GM18498 (cell line): ENCODE data around the gene SRI.

Source experiments
- ATAC-seq: cut with Tn5 transposase; IDR thresholded peaks from one replicate; pipeline ENCODE4 v1.9.1; 2021; ENCODE audit warnings: mild to moderate bottlenecking, moderate library complexity; ENCODE audit not compliant: unreplicated experiment

Gene SRI

GRCh38 chr7:88226201-88226600 lies 6.4 kb upstream of the SRI start:
- no peak for ATAC-seq

- no peak for ATAC-seq
Measured at GRCh38 chr7:88224601-88225275, 4.9 kb upstream of the SRI start.

GRCh38 chr7:88223265-88223664 lies 3.4 kb upstream of the SRI start:
- no peak for ATAC-seq

- ATAC-seq, result peak; percentile 37
Measured at GRCh38 chr7:88218836-88219605, 817 bp downstream of the SRI start.

- no peak for ATAC-seq
Measured at GRCh38 chr7:88218429-88218745, 1.5 kb downstream of the SRI start.

GRCh38 chr7:88217675-88218428 lies 2.0 kb downstream of the SRI start:
- peak; percentile 76 for ATAC-seq

GRCh38 chr7:88216276-88216675 lies 3.6 kb downstream of the SRI start:
- no peak for ATAC-seq

GRCh38 chr7:88215295-88215694 lies 4.5 kb downstream of the SRI start:
- no peak for ATAC-seq

- no peak for ATAC-seq
Measured at GRCh38 chr7:88214456-88214855, 5.4 kb downstream of the SRI start.

GRCh38 chr7:88212918-88213317 lies 6.9 kb downstream of the SRI start:
- no peak for ATAC-seq

GRCh38 chr7:88208521-88208920 lies 11.3 kb downstream of the SRI start:
- no peak for ATAC-seq

GRCh38 chr7:88206254-88206653 lies 13.6 kb downstream of the SRI start:
- no peak for ATAC-seq

- no peak for ATAC-seq
Measured at GRCh38 chr7:88205179-88205578, 14.7 kb downstream of the SRI start.

GRCh38 chr7:88204525-88205110 lies 15.2 kb downstream of the SRI start:
- no peak for ATAC-seq

GRCh38 chr7:88203401-88203800 lies 16.4 kb downstream of the SRI start:
- ATAC-seq, result no peak

GRCh38 chr7:88202799-88203198 lies 17.0 kb downstream of the SRI start:
- ATAC-seq, result no peak

- ATAC-seq, result peak; percentile 52
Measured at GRCh38 chr7:88202278-88202677, 17.6 kb downstream of the SRI start.

GRCh38 chr7:88201305-88201704 lies 18.5 kb downstream of the SRI start:
- ATAC-seq, result no peak

- no peak for ATAC-seq
Measured at GRCh38 chr7:88200789-88201188, 19.0 kb downstream of the SRI start.

GRCh38 chr7:88200261-88200660 lies 19.6 kb downstream of the SRI start:
- no peak for ATAC-seq

- no peak for ATAC-seq
Measured at GRCh38 chr7:88191911-88192310, 27.9 kb downstream of the SRI start.

- no peak for ATAC-seq
Measured at GRCh38 chr7:88185650-88186049, 34.2 kb downstream of the SRI start.
